ENCODE measurements around the gene TASP1. TPM values are rescaled to one million over a fixed set of nuclear protein-coding genes. Genes with fewer than 3 reads are reported as not detected.

Gene TASP1
- total and polyA plus RNA-seq, 10 donors: 6.3 to 21.5 (median 15.5) TPM

GRCh38 chr20:13464702-13465101 lies 174.0 kb downstream of the TASP1 start:
- WGBS, 5 donors: 86 to 93% (median 89%) methylated on average over 3 of the region's 3 CpGs
- Histone ChIP-seq H3K9me3 (peaks cover 0 to 6% (median 0%) of the 10 kb centered on the region in 8 donors), H3K36me3 (peaks cover 0 to 9% (median 0%) of the 10 kb centered on the region in 6 donors), H3K27me3 (replicated peaks in 1 of 7) (no peaks in the 10 kb centered on the region), H3K4me3 (no peak overlapping the region), H3K27ac (no peak overlapping the region), H3K4me1 (no peaks in the 10 kb centered on the region)
- intact Hi-C loops (cut with DNase I; ENCODE audit: low total_unique reads): no loop called here
- DNase-seq: no peak
- no peak for TF ChIP-seq POLR2AphosphoS5 (IDR thresholded peaks at IDR 0.05)
- TF ChIP-seq CTCF (IDR thresholded peaks at IDR 0.05 in 8 of 11, conservative IDR thresholded peaks at IDR 0.05 in 3 of 11): no peak
- no peak for TF ChIP-seq POLR2A (IDR thresholded peaks at IDR 0.05)

GRCh38 chr20:13461849-13462458 lies 176.8 kb downstream of the TASP1 start:
- no peaks in the 10 kb centered on the region for H3K27me3 ChIP-seq (replicated peaks in 1 of 7)
- no peak overlapping the region for H3K27ac ChIP-seq

GRCh38 chr20:13458860-13459451 lies 179.8 kb downstream of the TASP1 start:
- intact Hi-C loops (cut with DNase I; ENCODE audit: low total_unique reads): no loop called here
- no peaks in the 10 kb centered on the region for H3K4me1 ChIP-seq
- H3K27me3 ChIP-seq (replicated peaks in 1 of 7): no peaks in the 10 kb centered on the region
- H3K9me3 ChIP-seq: no peaks in the 10 kb centered on the region
- WGBS, 5 donors: 72 to 82% (median 78%) methylated on average over 3 of the region's 3 CpGs
- TF ChIP-seq POLR2AphosphoS5 (IDR thresholded peaks at IDR 0.05) (no peak), CTCF (IDR thresholded peaks at IDR 0.05 in 8 of 11, conservative IDR thresholded peaks at IDR 0.05 in 3 of 11) (peak in 10 of 11 experiments; percentile 5 to 73 (median 54)), POLR2A (IDR thresholded peaks at IDR 0.05) (no peak)
- DNase-seq: no peak
- H3K4me3 ChIP-seq: no peak overlapping the region
- no peak overlapping the region for H3K27ac ChIP-seq
- H3K36me3 ChIP-seq: no peaks in the 10 kb centered on the region

More at GRCh38 chr20:13461849-13462458, 176.8 kb downstream of the TASP1 start:
- Histone ChIP-seq H3K36me3 (no peaks in the 10 kb centered on the region), H3K4me3 (no peak overlapping the region), H3K4me1 (no peaks in the 10 kb centered on the region), H3K9me3 (no peaks in the 10 kb centered on the region)
- WGBS, 5 donors: 88 to 95% (median 94%) methylated on average over 2 of the region's 2 CpGs
- intact Hi-C loops (cut with DNase I; ENCODE audit: low total_unique reads): no loop called here
- no peak for TF ChIP-seq POLR2AphosphoS5 (IDR thresholded peaks at IDR 0.05)
- no peak for TF ChIP-seq POLR2A (IDR thresholded peaks at IDR 0.05)
- no peak for TF ChIP-seq CTCF (IDR thresholded peaks at IDR 0.05 in 8 of 11, conservative IDR thresholded peaks at IDR 0.05 in 3 of 11)
- no peak for DNase-seq

GRCh38 chr20:13457487-13457886 lies 181.2 kb downstream of the TASP1 start:
- TF ChIP-seq CTCF (IDR thresholded peaks at IDR 0.05 in 8 of 11, conservative IDR thresholded peaks at IDR 0.05 in 3 of 11) (no peak), POLR2A (IDR thresholded peaks at IDR 0.05) (no peak), POLR2AphosphoS5 (IDR thresholded peaks at IDR 0.05) (no peak)
- Histone ChIP-seq H3K9me3 (no peaks in the 10 kb centered on the region), H3K4me1 (no peaks in the 10 kb centered on the region), H3K27ac (no peak overlapping the region), H3K4me3 (no peak overlapping the region), H3K36me3 (no peaks in the 10 kb centered on the region), H3K27me3 (replicated peaks in 1 of 7) (no peaks in the 10 kb centered on the region)
- intact Hi-C loops (cut with DNase I; ENCODE audit: low total_unique reads): no loop called here
- no peak for DNase-seq
- 94 to 100% (median 100%) methylated on average over 1 of the region's 1 CpG for WGBS, 5 donors

Data from spleen (tissue), 11 donors.